CD4-positive, alpha-beta T cell (primary cell): ENCODE measurements around the gene CACNA2D3. TPM values are rescaled to one million over a fixed set of nuclear protein-coding genes. Genes with fewer than 3 reads are reported as not detected.

Experiments
- ATAC-seq: fragments of 200-7000 bp; cut with Tn5 transposase; one replicate; pipeline ENCODE4 v1.10.0; 2022; ENCODE audit warnings: mild to moderate bottlenecking; ENCODE audit not compliant: poor library complexity
- CTCF ChIA-PET: fragments of 350-600 bp; sonication (Branson Sonifier 250); formaldehyde crosslinking; loops from one replicate; lab custom pipeline; 2021; ENCODE audit warnings: antibody characterized with exemption, inconsistent platforms; lab: Charles Lee
- POLR2A ChIA-PET: fragments of 350-600 bp; sonication (Branson Sonifier 250); formaldehyde crosslinking; loops from one replicate; lab custom pipeline; 2021; ENCODE audit warnings: antibody characterized with exemption, inconsistent platforms; lab: Charles Lee
- DNase-seq, 14 experiments: peaks; one replicate each; pipeline ENCODE4 v3.0.0-alpha.2; 2013 to 2020; ENCODE audit warnings: mixed read lengths in 2 of 14
- H3K27ac ChIP-seq, 2 donors: one replicate each; pipeline versions ENCODE4 v1.5.1 to v1.7.0; 2013; ENCODE audit warnings: low read length in 2 of 2, low read depth in 1 of 2, mild to moderate bottlenecking in 1 of 2
- H3K27me3 ChIP-seq, 2 experiments: 1 replicate in 1 of 2; 2 replicates in 1 of 2; pipeline versions ENCODE4 v1.6.1 to v1.7.0; 2013; ENCODE audit warnings: low read length in 2 of 2, control low read depth in 1 of 2, mild to moderate bottlenecking in 1 of 2, moderate library complexity in 1 of 2; ENCODE audit not compliant: insufficient read depth in 2 of 2, control insufficient read depth in 1 of 2
- H3K36me3 ChIP-seq: one replicate; pipeline ENCODE4 v1.6.1; 2013; ENCODE audit warnings: low read length, control low read depth; ENCODE audit not compliant: insufficient read depth
- H3K4me1 ChIP-seq: one replicate; pipeline ENCODE4 v1.6.1; 2013; ENCODE audit warnings: low read length, control low read depth; ENCODE audit not compliant: insufficient read depth
- H3K4me3 ChIP-seq: one replicate; pipeline ENCODE4 v1.5.1; 2013; ENCODE audit warnings: mild to moderate bottlenecking, low read length, moderate library complexity
- H3K9me3 ChIP-seq, 2 experiments: 1 replicate in 1 of 2; 2 replicates in 1 of 2; pipeline versions ENCODE4 v1.6.1 to v1.7.0; 2013; ENCODE audit warnings: low read length in 2 of 2, mild to moderate bottlenecking in 2 of 2, control low read depth in 1 of 2, moderate library complexity in 1 of 2; ENCODE audit not compliant: control insufficient read depth in 1 of 2, insufficient read depth in 1 of 2
- H3K27ac Mint-ChIP-seq: one replicate; pipeline ENCODE4 v1.8.0; 2020; ENCODE audit warnings: mixed read lengths
- H3K27me3 Mint-ChIP-seq: one replicate; pipeline ENCODE4 v1.8.0; 2021; ENCODE audit warnings: mixed read lengths
- H3K36me3 Mint-ChIP-seq: one replicate; pipeline ENCODE4 v1.8.0; 2021; ENCODE audit warnings: low read depth, mixed read lengths
- H3K4me1 Mint-ChIP-seq: one replicate; pipeline ENCODE4 v1.8.0; 2021; ENCODE audit warnings: low read depth, mixed read lengths
- H3K4me3 Mint-ChIP-seq: one replicate; pipeline ENCODE4 v1.8.0; 2020; ENCODE audit warnings: mild to moderate bottlenecking, mixed read lengths
- H3K9me3 Mint-ChIP-seq: one replicate; pipeline ENCODE4 v1.8.0; 2020; ENCODE audit warnings: mixed read lengths
- CTCF ChIP-seq: fragments of 200-600 bp; IDR thresholded peaks from one replicate; pipeline ENCODE4 v1.8.0; 2022; ENCODE audit warnings: antibody characterized with exemption, mild to moderate bottlenecking
- intact Hi-C, 2 experiments: fragments of 100-400 bp; cut with DNase I in 1 of 2; cut with micrococcal nuclease in 1 of 2; formaldehyde crosslinking; loops; one replicate each; pipeline versions ENCODE4 v1.15.1 to v1.9.0; 2023 to 2025; cut with DNase I, micrococcal nuclease
- total RNA-seq, 174 experiments: library from RNA in 2 of 174; stranded (reverse) in 2 of 174; gene quantifications; one replicate each; pipeline ENCODE4 v1.2.3 and lab custom pipeline; 2021 to 2026

Gene CACNA2D3
- total RNA-seq, 2 experiments from 2014 or later = 0.08 TPM; not detected in 1

DNA sequence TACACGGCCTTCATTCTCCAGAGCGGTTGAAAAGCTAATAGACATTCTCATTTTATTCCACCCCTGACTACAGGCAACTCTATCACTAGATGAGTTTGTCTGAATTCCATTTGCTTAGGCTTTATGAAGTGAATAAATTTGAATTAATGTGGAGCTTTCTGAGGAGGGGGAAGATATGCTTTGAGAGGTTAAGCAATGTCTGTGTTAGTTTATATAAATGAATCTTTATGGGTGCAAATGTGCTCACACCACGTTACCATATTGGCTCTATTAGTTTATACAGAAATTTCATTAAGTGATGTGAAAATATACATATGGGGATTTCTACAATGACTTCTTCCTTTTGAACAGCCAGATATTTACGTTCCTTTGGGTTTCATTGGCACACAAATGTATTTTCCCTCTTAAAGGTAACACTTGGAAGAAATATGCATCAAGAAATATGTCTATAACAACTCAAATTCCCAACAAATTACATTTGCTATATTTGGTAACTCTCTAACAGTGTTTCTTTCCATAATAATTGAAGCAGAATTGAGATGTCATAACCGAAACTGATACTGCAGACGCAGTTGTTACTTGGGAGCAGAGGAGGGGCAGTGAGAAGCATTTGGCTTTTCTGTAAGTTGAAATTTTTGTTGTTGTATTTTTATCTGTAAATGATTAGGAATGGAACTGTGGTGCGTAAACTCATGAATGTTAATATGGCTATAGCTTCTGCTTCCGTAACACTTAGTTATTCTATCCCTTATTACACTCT, 359.4 kb downstream of the CACNA2D3 start:
- ATAC-seq (no peak), DNase-seq (no peak)
- Histone ChIP-seq H3K36me3 (no peaks in the 10 kb centered on the region), H3K4me1 (no peaks in the 10 kb centered on the region), H3K27me3 (no peaks in the 10 kb centered on the region), H3K27ac (no peak overlapping the region), H3K4me3 (no peak overlapping the region), H3K9me3 (no peaks in the 10 kb centered on the region)
- TF ChIP-seq CTCF = no peak
- no peak overlapping the region for H3K4me3 Mint-ChIP-seq
- ChIA-PET CTCF (no interaction called here), POLR2A (no interaction called here)
- intact Hi-C loops = no loop called here
- no peaks in the 10 kb centered on the region for H3K27me3 Mint-ChIP-seq
- no peaks in the 10 kb centered on the region for H3K4me1 Mint-ChIP-seq
- H3K36me3 Mint-ChIP-seq = no peaks in the 10 kb centered on the region
- no peak overlapping the region for H3K27ac Mint-ChIP-seq
- peaks cover 2% of the 10 kb centered on the region for H3K9me3 Mint-ChIP-seq

- CTCF ChIA-PET = no interaction called here
- Histone ChIP-seq H3K4me1 (no peaks in the 10 kb centered on the region), H3K9me3 (peaks cover 0 to 5% of the 10 kb centered on the region in 2 experiments), H3K27me3 (no peaks in the 10 kb centered on the region), H3K36me3 (no peaks in the 10 kb centered on the region), H3K27ac (no peak overlapping the region), H3K4me3 (no peak overlapping the region)
- H3K4me1 Mint-ChIP-seq = no peaks in the 10 kb centered on the region
- H3K27me3 Mint-ChIP-seq = peaks cover 9% of the 10 kb centered on the region
- POLR2A ChIA-PET = no interaction called here
- no peaks in the 10 kb centered on the region for H3K36me3 Mint-ChIP-seq
- no peak for DNase-seq
- no peak for TF ChIP-seq CTCF
- H3K9me3 Mint-ChIP-seq = peaks cover 4% of the 10 kb centered on the region
- no peak overlapping the region for H3K27ac Mint-ChIP-seq
- intact Hi-C loops = no loop called here
- ATAC-seq = no peak
- H3K4me3 Mint-ChIP-seq = no peak overlapping the region
Observed at GRCh38 chr3:54484334-54484733, 362.0 kb downstream of the CACNA2D3 start.

DNA sequence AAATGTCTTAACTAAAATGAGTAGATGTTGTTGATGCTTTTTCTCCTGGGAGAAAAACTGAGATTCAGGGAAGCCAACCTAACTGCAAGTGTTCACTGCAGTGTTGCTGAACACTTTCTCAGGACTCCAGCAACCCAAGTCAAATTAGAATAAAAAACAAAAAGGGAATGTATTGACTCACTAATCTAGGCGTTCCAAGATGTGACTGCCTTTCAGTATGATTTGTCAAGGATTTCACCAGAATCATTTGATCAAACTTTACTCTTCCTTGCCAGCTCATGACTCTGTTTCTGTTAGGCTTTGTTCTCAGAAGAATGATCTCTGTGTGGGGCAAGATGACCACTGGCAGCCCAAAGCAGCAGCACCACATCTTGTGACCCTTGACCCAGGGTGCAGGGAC, 364.0 kb downstream of the CACNA2D3 start:
- H3K4me3 ChIP-seq = no peak overlapping the region
- H3K4me1 ChIP-seq = no peaks in the 10 kb centered on the region
- H3K4me3 Mint-ChIP-seq = no peak overlapping the region
- no peak overlapping the region for H3K27ac Mint-ChIP-seq
- H3K27me3 ChIP-seq = no peaks in the 10 kb centered on the region
- ChIA-PET POLR2A (no interaction called here), CTCF (no interaction called here)
- no peak overlapping the region for H3K27ac ChIP-seq
- ATAC-seq (no peak), DNase-seq (no peak)
- intact Hi-C loops = no loop called here
- no peaks in the 10 kb centered on the region for H3K4me1 Mint-ChIP-seq
- peaks cover 9% of the 10 kb centered on the region for H3K27me3 Mint-ChIP-seq
- peaks cover 4% of the 10 kb centered on the region for H3K9me3 Mint-ChIP-seq
- H3K36me3 Mint-ChIP-seq = no peaks in the 10 kb centered on the region
- H3K36me3 ChIP-seq = no peaks in the 10 kb centered on the region
- peaks cover 0 to 5% of the 10 kb centered on the region in 2 experiments for H3K9me3 ChIP-seq
- TF ChIP-seq CTCF = no peak
